Hematopoietic multipotent progenitor cell treated with erythropoietin and hydrocortisone succinate and interleukin-3 and kit ligand, for 6 days (in vitro differentiated cells): ENCODE data around the gene APOL2.
"Not testable (repeated sequence)": the region's sequence is repeated elsewhere in the genome, so short reads cannot be mapped to it uniquely, and the experiment has no call there.

Experiments used
- DNase-seq: peaks from one replicate; pipeline ENCODE4 v3.0.0-alpha.2; 2015

The APOL2 gene, protein sequence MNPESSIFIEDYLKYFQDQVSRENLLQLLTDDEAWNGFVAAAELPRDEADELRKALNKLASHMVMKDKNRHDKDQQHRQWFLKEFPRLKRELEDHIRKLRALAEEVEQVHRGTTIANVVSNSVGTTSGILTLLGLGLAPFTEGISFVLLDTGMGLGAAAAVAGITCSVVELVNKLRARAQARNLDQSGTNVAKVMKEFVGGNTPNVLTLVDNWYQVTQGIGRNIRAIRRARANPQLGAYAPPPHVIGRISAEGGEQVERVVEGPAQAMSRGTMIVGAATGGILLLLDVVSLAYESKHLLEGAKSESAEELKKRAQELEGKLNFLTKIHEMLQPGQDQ

DNA sequence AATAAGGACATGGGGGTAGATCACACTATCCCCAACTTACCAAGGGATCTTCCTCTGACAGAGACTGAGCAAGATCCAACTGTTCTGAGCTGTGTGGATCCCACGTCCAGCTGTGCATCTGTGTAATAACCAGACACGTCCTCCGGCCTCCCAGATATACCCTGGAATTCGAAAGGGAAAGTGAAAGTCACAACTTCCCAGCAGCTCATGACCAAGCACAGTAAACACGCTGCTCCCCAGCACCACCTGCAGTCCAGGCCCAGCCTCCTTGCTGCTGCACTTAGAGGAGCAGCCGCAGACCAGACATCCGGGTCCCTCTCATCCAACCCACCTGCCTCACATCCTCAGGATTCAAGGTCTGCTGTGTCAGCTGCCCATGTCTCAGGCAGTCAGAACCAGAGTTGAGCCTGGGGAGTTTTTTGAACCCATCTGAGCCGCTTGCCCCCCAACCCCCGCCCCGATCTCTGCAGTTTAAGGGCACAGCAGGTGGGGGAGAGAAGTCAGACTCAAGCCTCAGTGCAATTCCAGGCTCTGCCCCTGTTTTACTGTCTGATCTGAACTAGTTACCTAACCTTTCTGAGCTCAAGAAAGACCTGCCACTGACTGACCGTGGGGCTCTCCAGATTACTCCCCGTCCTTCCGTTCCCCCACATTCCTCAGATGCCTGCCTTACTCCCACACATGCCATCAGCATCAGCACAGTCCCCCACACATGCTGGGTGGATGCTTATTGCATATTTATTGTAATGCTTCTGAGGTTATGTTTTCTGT lies at the start of gene APOL2:
Gene APOL2, minus strand, starts transcription at position 127 of the 771 bp plus-strand sequence. CDS start 6,365 bp downstream, outside the sequence.
- peak; percentile 93 for DNase-seq

DNA sequence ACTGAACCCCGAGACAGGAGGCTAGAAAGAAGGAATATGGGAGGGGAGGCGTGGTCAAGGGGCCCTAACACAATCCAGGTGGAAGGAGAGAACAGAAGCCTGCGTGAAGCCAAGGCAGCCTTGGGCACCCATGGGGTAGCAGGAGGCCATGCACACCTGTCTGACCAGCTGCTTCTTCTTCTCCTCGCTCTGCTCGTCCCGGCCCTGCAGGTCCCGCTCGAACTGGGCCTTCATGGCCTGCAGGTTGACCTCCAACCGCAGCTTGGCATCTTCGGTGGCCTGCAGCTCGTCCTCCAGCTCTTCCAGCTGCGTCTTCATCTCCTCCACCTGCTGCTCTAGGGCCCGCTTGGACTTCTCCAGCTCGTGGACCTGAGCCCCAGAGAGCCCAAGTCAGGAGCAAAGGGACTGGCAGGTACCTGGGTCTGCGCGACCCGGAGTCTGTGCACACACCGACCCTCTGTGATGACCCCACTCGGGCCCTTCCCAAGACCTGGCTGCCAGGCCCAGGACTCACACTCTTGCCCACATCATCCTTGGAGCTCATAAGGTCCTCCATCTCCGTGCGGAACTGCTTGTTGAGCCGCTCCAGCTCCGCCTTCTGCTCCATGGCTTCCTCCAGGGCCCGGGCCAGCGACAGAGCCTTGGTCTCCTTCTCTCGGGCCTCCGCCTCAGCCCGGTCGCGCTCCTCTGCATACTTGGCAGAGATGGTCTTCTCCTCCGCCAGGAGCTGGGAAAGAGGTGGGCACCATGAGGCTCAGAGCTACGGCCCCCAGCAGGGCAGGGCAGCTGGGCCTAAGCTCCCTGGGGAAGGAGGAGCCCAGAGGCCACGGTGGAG lies 49.5 kb upstream of the APOL2 start:
- DNase-seq: no peak

DNA sequence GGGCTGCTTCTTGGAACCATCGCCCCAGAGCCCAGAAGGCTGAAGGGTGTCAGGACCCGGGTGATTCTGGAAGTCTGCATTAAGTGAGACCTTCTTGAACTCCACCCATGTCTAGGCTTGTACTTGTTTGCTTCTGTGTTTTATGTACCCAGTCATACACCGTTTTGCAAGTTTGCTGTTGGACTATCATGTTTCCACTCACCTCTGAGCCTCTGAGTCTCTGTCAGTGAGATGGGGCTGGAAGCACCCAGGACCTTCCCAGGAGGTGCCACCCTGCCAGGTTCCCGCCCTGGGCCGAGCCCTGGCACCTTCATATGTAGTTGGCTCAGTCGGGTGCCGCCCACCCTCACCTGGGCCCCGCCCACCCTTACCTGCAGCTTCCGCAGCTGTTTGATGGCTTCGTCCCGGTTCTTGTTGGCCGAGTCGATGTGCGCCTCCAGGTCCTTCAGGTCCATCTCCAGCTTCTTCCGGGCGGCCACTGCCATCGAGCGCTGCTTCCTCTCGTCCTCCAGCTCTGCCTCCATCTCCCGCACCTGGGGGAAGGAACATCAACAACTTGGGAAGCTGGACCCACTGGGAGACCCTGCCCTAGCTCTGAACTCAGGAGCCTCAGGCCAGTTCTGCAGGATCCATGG lies 48.7 kb upstream of the APOL2 start:
- no peak for DNase-seq

DNA sequence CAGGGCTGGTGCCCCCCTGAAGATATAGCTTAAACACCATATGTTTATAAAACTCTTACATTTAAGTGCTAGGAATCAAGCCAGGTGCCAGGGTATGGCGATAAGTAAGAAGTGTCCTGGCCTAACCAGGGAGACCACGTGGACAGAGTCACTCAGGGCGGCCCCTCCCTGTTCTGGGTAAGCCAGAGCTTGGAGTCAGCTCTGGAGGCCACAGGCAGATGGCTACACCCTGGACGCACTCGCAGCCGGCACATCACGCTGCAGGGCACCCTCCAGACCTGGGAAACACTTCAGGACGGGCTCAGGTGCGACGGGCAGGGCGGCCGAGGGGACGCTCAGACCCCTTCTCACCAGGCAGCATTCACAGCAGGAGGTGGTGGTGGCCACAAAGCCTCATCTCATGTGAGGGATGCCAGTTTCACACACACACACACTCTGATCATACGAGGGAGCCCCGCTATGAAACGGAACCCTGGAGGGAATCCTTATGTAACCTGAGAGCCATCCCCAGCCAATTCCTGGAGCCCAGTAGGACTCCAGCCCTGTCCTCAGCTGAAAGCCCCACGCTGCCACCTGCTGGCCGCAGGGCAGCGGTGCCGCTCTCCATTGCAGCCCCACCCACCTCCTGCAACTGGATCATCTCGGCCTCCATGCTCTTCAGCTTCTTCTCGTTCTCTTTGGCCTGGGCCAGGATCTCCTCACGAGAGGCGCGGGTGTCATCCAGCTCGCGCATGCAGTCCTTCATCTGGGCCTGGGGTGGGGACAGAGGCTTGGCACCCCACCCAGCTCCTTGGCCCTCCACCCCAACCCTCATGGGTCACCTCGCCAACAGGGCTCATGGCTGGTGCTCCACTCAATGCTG lies 47.0 kb upstream of the APOL2 start:
- peak; percentile 83 for DNase-seq

DNA sequence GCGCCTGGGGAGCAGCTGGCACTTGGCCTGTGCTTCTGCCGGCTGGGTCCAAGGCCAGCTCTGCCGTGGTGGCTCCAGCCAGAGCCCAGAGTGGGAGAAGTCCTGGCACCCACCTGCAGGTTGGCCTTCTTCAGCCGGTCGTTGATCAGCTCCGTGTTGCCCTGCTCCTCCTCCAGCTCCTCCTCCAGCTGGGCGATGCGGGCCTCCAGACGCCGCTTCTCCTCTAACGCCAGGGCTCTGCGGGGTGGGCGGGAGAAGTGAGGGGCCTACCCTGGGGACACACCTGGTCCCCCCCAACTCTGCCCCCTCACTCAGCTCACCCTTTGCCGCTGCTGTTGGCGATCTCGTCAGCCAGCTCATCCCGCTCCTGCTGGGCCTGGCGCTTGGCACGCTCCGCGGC lies 46.2 kb upstream of the APOL2 start:
- no peak for DNase-seq

DNA sequence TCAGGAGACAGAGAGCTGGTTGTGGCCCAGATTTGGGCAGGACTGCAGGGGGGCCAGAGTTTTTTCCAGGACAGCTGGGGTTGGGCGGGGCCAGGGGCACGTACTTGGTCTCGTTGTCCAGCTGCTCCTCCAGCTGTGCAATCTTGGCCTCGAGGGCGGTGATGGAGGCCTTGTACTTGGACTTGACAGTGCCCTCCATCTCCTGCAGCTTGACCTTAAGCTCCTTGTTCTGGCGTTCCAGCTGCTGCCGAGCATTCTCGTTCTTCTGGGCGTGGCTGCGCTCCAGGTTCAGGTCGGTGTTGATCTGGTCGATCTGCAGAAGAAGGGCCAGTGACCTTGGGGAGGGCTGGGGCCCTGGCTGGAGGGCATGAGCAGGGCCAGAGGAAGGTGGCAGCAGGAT lies 45.7 kb upstream of the APOL2 start:
- no peak for DNase-seq

DNA sequence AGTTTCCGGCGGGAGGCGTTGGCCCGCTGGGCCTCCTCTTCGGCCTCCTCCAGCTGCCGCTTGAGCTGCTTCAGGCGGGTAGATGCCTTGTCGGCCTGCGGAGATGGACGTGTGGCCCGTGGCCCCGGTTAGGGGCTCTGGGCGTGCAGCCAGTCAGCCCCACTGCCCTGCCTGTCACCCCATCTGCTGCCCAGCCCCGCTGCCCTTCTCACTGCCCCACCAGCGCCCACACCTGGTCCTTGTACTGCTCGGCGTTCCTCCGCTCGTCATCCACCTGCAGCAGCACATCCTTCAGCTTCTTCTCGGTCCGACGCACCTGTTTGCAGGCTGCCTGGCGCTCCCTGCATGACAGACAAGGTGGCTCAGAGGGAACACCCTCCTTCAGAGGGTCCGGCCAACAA lies 44.8 kb upstream of the APOL2 start:
- no peak for DNase-seq

DNA sequence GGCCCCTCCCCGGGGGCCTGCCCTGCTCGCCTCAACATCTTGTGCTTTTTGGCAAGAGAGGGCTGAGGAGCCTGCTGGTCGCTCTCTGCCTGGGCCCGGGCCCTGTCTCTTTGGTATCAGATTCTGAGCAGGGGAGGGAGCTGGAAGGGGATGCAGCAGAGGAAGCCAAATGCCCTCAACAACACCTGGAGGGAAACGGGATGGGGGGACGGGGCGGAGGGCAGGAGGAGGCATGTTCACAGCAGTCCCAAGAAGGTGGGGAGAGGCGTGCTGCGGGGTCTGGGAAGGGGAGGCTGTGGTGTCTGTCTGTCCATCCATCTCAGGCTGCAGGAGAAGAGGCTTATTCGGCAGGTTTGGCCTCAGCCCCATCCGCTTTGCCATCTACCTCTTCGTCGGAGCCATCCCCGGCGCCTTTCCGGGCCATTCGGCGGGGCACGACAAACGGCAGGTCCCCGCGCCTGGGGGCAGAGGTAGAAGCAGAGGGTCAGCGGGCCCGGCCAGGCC lies 43.1 kb upstream of the APOL2 start:
- no peak for DNase-seq

DNA sequence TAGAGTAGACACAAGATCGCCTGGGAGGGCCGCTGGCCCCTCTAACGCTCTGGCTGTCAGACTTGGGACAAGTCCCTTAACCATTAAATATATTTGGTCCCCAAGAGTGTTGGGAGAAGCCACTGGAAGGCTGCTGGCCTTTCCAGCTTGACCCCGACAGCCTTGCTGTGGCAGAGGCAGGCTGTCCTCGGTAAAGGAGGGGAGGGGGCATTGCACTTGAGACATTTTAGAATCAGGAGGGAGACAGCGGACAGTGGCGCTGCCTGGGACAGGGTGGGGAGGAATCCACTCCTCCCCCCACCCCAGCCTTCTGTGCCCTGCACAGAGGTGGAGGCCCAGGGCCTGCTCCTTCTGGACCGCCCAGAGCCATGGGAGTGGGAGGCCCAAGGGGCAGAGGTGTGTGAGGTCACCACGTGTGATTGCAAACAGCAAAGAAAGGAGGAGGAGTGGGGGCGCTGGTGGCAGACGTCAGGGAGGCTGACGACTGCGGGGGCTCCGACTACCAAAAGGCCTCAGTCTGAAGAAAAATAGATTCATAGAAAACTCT lies 42.5 kb upstream of the APOL2 start:
- DNase-seq: no peak

DNA sequence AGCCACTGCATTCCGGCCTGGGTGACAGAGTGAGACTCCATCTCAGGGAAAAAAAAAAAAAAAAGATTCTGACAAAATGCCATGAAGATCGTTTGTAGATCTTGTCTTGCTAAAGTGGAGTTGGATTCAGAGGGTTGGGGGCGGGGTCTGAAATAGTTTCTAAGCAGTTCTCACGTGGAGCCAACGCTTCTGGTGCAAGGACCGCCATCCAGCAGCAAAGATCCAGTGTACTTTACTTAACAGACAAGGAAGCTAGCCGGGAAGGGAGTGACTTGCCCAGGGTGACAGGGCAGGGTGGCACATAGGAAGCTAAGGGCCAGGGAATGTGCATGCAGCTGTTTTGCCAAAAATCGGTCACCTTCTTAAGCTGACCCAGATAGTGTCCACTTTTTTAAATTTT lies 41.1 kb upstream of the APOL2 start:
- peak; percentile 20 for DNase-seq

DNA sequence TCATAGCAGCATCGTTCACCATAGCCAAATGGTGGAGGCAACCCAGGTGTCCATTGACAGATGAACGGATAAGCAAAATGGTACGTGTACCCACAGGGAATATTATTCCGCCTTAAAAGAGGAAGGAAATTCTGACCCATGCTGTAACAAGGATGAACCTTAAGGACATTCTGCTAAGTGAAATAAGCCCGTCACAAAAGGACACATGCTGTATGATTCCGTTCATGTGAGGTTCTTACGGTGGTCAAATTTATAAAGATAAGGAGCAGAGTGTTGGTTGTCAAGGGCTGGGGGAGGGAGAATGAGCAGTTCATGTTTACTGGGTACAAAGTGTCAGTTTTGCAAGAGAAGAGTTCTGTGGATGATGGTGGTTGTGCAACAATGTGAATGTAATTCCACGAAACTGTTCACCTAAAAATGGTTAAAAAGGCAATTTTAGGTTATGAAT lies 39.9 kb upstream of the APOL2 start:
- peak; percentile 75 for DNase-seq

DNA sequence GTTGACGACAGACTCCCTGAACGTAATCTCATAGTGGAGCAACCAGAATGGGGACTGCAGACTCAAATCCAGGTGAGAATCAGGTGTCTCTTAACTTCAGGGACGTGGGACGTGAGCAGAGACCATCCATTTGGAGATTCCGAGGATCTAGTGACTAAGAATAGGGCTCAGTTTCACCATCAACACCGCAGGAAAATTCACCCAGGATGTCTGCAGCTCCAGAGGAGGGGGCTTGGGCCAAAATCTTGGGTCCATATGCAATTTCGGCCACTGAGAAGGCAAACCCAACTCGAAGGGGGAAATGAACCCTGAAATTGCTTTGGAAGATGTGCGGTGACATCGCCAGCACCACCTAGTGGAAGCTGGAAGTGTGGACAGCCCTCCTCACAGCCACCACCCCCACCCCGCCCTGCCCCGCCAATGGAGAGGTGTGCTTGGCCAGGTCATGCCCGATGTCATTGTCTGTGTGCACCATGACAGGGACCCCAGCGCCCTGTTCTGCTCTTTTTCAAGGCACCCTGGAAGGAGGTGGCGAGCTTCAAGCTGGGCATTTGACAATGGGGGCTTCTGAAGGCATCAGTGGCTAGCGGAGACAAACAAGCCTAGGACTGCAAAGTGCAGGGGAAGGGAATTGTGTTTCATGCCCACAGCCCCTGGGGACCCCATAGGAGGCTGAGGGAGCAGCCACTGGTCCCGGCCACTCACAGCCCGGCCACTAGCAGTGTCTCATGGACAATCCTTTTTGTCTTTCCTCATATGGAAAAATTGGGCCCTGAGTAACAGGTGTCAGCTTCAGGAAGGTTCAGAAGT lies 38.4 kb upstream of the APOL2 start:
- peak; percentile 86 for DNase-seq

DNA sequence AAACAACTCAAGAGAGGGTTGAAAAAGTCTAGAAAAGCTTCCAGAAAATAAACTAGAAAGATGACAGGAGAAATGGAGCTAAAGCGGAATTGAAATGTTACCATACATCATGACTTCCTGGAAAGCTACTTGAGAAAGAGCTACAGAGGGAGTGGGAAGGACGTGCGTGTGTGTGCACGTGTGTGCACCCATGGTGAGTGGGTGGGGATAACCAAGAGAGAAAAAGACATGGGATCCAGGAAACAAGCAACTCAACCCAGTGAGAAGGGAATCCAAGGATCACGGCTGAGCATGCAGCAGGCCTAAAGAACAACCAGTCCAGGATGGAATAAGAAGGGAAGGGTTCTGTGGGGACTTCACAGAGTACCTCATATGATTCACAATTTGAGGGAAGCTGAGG lies 35.2 kb upstream of the APOL2 start:
- no peak for DNase-seq

DNA sequence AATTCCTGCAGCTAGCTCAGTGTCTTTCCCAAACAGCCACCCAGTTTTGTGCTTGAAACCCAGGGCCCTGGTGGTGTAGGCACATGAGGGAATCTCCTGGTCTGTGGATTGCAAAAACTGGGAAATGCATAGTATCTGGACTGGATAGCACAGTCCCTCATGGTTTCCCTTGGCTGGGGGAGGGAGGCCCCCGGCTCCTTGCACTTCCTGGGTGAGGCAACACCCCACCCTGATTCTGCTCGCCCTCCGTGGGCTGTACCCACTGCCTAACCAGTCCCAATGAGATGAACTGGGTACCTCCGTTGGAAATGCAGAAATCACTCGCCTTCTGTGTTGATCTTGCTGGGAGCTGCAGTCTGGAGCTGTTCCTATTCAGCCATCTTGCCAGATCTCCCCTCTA lies 32.6 kb upstream of the APOL2 start:
- not testable (repeated sequence) for DNase-seq

DNA sequence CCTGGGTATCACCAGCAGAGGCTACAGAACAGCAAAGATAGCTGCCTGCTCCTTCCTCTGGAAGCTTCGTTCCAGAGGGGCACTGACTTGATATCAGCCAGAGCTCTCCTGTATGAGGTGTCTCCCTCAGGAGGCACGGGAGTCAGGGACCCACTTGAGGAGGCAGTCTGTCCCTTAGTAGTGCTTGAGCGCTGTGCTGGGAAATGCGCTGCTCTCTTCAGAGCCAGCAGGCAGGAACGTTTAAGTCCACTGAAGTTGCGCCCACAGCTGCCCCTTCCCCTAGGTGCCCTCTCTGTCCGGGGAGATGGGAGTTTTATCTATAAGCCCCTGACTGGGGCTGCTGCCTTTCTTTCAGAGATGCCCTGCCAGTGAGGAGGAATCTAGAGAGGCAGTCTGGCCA lies 31.9 kb upstream of the APOL2 start:
- DNase-seq: not testable (repeated sequence)

DNA sequence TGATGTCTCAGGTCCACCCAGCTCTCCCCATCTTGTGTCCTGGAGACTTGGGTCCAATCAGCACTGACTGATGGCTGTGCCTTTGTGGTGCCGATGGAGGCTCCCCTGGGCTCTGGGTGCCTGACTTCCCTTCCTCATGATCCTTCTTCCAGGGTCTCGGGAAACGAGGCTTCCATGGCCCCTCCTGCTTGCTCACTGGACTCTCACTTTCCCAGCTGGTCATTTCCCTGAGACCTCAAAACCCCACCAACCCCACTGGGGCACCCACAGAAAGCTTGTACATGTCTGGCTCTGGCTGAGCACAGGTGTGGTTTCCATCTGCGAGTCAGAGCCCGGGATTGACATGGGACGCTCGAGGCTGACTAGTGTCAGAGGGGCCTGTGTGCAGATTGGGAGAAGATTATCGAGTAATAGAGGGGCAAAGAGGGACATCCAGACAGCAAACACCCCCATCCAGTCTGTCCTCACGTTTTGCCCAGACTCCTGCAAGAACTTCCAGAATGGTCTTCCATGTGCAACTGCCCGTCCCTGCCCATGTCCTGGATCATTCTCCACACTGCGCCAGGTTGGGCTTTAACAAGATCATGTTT lies 28.7 kb upstream of the APOL2 start:
- DNase-seq: no peak

DNA sequence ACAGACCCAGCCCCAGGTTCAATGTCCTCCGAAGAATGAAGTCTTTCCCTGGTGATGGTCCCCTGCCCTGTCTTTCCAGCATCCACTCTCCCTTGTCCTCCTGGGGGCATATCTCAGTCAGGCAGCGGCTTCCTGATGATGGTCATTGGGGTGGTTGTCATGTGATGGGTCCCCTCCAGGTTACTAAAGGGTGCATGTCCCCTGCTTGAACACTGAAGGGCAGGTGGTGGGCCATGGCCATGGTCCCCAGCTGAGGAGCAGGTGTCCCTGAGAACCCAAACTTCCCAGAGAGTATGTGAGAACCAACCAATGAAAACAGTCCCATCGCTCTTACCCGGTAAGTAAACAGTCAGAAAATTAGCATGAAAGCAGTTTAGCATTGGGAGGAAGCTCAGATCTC lies 27.7 kb upstream of the APOL2 start:
- DNase-seq: no peak

DNA sequence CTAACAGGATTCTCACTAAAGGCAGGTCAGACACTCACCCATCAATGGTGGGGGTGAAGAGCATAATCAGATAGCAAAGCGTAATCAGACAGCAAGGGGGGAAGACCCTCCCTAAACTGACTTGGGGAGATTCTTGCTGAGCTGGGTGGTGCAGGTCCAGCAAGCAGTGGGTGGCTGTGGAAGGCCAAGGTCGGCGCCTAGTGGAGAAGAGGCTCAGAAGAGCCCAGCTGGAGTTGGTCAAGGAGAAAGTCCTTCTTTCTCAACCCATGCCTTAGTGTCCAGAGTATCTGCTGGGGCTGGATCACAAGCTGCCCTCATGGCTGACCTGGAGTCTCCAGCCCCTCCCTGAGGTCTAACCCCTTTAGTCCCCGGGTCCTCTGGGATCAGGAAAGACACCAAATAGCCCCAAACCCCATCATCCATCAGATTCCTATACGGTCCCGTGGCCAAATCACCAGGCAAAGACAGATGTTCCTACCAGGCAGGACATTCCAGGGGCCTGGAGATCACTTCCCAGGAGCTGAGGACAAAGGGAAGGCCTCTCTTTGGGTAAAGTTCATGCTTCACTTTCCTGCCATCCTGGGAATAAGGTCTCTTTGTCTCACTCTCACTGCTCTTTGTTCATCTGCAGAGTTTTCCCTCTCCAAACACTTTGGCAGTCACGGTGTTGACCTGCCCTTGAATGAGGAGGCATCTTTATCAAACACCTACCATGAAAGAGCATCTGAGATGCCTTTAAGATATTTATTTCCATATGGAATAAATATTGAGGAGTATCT lies 24.7 kb upstream of the APOL2 start:
- peak; percentile 17 for DNase-seq

DNA sequence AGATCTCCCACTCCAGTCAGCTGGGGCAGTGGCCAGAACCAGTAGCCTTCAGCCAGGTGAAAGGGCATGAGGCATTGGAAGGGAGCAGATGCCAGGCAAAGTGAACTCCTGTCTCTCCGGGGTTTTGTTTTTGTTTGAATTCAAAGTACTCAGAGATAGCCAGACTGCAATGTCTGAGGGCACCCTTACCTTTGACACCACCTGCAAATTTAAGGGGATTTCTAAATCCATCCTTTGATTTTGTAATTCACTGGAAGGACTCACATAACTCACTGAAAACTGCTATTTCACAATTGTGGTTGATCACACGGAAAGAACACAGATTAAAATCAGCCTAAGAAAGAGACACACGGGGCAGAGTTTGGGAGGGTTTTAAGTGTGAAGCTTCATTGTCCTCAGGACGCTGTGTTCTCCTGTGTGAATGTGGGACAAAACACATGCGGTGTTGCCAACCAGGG lies 23.9 kb upstream of the APOL2 start:
- DNase-seq: peak; percentile 77
